ENCODE data around the gene ATG7. TPM values are rescaled to one million over a fixed set of nuclear protein-coding genes. Genes with fewer than 3 reads are reported as not detected.

The ATG7 gene
- total RNA-seq, 3 donors from 2014 or later (not counting 1 experiment from before 2014, with no cell fraction given), result 55.3 to 72.9 (median 68.6) TPM

- TF ChIP-seq CTCF (IDR thresholded peaks at IDR 0.05), result no peak
- Mint-ChIP-seq H3K36me3 (no peaks in the 10 kb centered on the region), H3K9me3 (no peaks in the 10 kb centered on the region), H3K4me1 (peaks cover 0 to 12% of the 10 kb centered on the region in 2 donors), H3K27ac (no peak overlapping the region), H3K27me3 (ENCODE audit: low read depth in 2 of 2) (no peaks in the 10 kb centered on the region), H3K4me3 (no peak overlapping the region)
- intact Hi-C loops (cut with micrococcal nuclease), result no loop called here
- no peak overlapping the region for H3K4me3 ChIP-seq (ENCODE audit: low read length)
- ATAC-seq (no peak), DNase-seq (no peak)
- no peaks in the 10 kb centered on the region for H3K9me3 ChIP-seq (ENCODE audit: control insufficient read depth, insufficient read depth, low read length)
- H3K4me1 ChIP-seq (ENCODE audit: control insufficient read depth, insufficient read depth, low read length), result peaks cover 5% of the 10 kb centered on the region
- no peaks in the 10 kb centered on the region for H3K36me3 ChIP-seq (ENCODE audit: control insufficient read depth, insufficient read depth, low read length)
- WGBS (ENCODE audit: insufficient coverage), result 100% methylated on average over 4 of the region's 5 CpGs
- no peak overlapping the region for H3K27ac ChIP-seq (ENCODE audit: low read length)
- H3K27me3 ChIP-seq (ENCODE audit: control insufficient read depth, insufficient read depth, low read length), result no peaks in the 10 kb centered on the region
Observed at GRCh38 chr3:11539218-11539617, 267.0 kb downstream of the ATG7 start.

GRCh38 chr3:11539677-11540076, 267.5 kb downstream of the ATG7 start:
- no peaks in the 10 kb centered on the region for H3K36me3 ChIP-seq (ENCODE audit: control insufficient read depth, insufficient read depth, low read length)
- no peaks in the 10 kb centered on the region for H3K36me3 Mint-ChIP-seq
- H3K4me3 Mint-ChIP-seq, result no peak overlapping the region
- intact Hi-C loops (cut with micrococcal nuclease), result no loop called here
- H3K27ac Mint-ChIP-seq, result no peak overlapping the region
- no peak for ATAC-seq
- no peaks in the 10 kb centered on the region for H3K9me3 Mint-ChIP-seq
- H3K27ac ChIP-seq (ENCODE audit: low read length), result no peak overlapping the region
- no peak for TF ChIP-seq CTCF (IDR thresholded peaks at IDR 0.05)
- H3K27me3 Mint-ChIP-seq (ENCODE audit: low read depth in 2 of 2), result no peaks in the 10 kb centered on the region
- peaks cover 0 to 12% of the 10 kb centered on the region in 2 donors for H3K4me1 Mint-ChIP-seq
- no peaks in the 10 kb centered on the region for H3K9me3 ChIP-seq (ENCODE audit: control insufficient read depth, insufficient read depth, low read length)
- no peaks in the 10 kb centered on the region for H3K27me3 ChIP-seq (ENCODE audit: control insufficient read depth, insufficient read depth, low read length)
- DNase-seq, result no peak
- WGBS (ENCODE audit: insufficient coverage), result 97% methylated on average over 13 of the region's 14 CpGs
- no peak overlapping the region for H3K4me3 ChIP-seq (ENCODE audit: low read length)
- H3K4me1 ChIP-seq (ENCODE audit: control insufficient read depth, insufficient read depth, low read length), result peaks cover 5% of the 10 kb centered on the region

GRCh38 chr3:11541321-11542303, 269.4 kb downstream of the ATG7 start:
- Mint-ChIP-seq H3K36me3 (no peaks in the 10 kb centered on the region), H3K4me3 (no peak overlapping the region), H3K27ac (no peak overlapping the region), H3K27me3 (ENCODE audit: low read depth in 2 of 2) (no peaks in the 10 kb centered on the region), H3K9me3 (no peaks in the 10 kb centered on the region), H3K4me1 (peaks cover 0 to 17% of the 10 kb centered on the region in 2 donors)
- intact Hi-C loops (cut with micrococcal nuclease), result no loop called here
- Histone ChIP-seq H3K4me3 (ENCODE audit: low read length) (no peak overlapping the region), H3K27ac (ENCODE audit: low read length) (no peak overlapping the region), H3K9me3 (ENCODE audit: control insufficient read depth, insufficient read depth, low read length) (no peaks in the 10 kb centered on the region), H3K4me1 (ENCODE audit: control insufficient read depth, insufficient read depth, low read length) (peaks cover 5% of the 10 kb centered on the region), H3K36me3 (ENCODE audit: control insufficient read depth, insufficient read depth, low read length) (no peaks in the 10 kb centered on the region), H3K27me3 (ENCODE audit: control insufficient read depth, insufficient read depth, low read length) (no peaks in the 10 kb centered on the region)
- WGBS (ENCODE audit: insufficient coverage), result 95% methylated on average over 16 of the region's 16 CpGs
- no peak for TF ChIP-seq CTCF (IDR thresholded peaks at IDR 0.05)
- ATAC-seq (no peak), DNase-seq (no peak)

All from natural killer cell (primary cell).